PC-9 (cell line): ENCODE data around the gene CXCL17. TPM values are rescaled to one million over a fixed set of nuclear protein-coding genes. Genes with fewer than 3 reads are reported as not detected.
A peak's percentile ranks its signal among the peaks of the same experiment; 100 is the strongest.

Source experiments
- BruUV-seq: library from RNA; stranded (reverse); fragments of 400-500 nt; replicated peaks from 2 replicates; lab custom pipeline; 2021; lab: Mats Ljungman, UMichigan
- CTCF ChIA-PET: fragments of 300-600 bp; sonication (Branson Sonifier 250); formaldehyde crosslinking; loops from one replicate; lab custom pipeline; 2022; ENCODE audit warnings: antibody characterized with exemption; lab: Charles Lee
- POLR2A ChIA-PET: fragments of 300-600 bp; sonication (Branson Sonifier 250); formaldehyde crosslinking; loops from one replicate; lab custom pipeline; 2022; ENCODE audit warnings: antibody characterized with exemption; ENCODE audit not compliant: unreplicated experiment; lab: Charles Lee
- DNase-seq, 2 experiments: peaks; one replicate each; pipeline versions ENCODE4 v3.0.0 to v3.0.0-alpha.2; 2015 to 2022; ENCODE audit warnings: mixed read lengths in 1 of 2
- H2AFZ ChIP-seq: fragments of 200-600 bp; sonication (generic); 2 replicates; pipeline ENCODE4 v1.8.1; 2017; ENCODE audit warnings: antibody characterized with exemption
- H3F3A ChIP-seq: fragments of 200-600 bp; sonication (generic); 2 replicates; pipeline ENCODE4 v1.8.1; 2017; ENCODE audit warnings: antibody characterized with exemption, mild to moderate bottlenecking, low read depth; ENCODE audit not compliant: insufficient read depth
- H3K27ac ChIP-seq: fragments of 200-600 bp; sonication (generic); 2 replicates; pipeline ENCODE4 v1.6.1; 2016; ENCODE audit warnings: mixed run types
- H3K27me3 ChIP-seq: fragments of 200-600 bp; sonication (generic); 2 replicates; pipeline ENCODE4 v1.6.1; 2016; ENCODE audit warnings: low read depth, mixed run types; ENCODE audit not compliant: insufficient read depth
- H3K36me3 ChIP-seq: fragments of 200-600 bp; sonication (generic); 2 replicates; pipeline ENCODE4 v1.6.1; 2016; ENCODE audit warnings: low read depth, mixed run types
- H3K4me1 ChIP-seq: fragments of 200-600 bp; sonication (generic); replicated peaks from 2 replicates; pipeline ENCODE4 v1.6.1; 2016; ENCODE audit warnings: mixed run types; ENCODE audit not compliant: insufficient read depth
- H3K4me2 ChIP-seq: fragments of 200-600 bp; sonication (generic); 2 replicates; pipeline ENCODE4 v1.6.1; 2017; ENCODE audit warnings: mixed run types
- H3K4me3 ChIP-seq: fragments of 200-600 bp; sonication (generic); 2 replicates; pipeline ENCODE4 v1.6.1; 2016; ENCODE audit warnings: mixed run types
- H3K79me2 ChIP-seq: fragments of 200-600 bp; sonication (generic); 2 replicates; pipeline ENCODE4 v1.6.1; 2017; ENCODE audit warnings: low read depth, mixed run types
- H3K9me2 ChIP-seq: fragments of 200-600 bp; sonication (generic); 2 replicates; pipeline ENCODE4 v1.8.1; 2017; ENCODE audit warnings: mild to moderate bottlenecking; ENCODE audit not compliant: insufficient read depth
- H3K9me3 ChIP-seq: fragments of 200-600 bp; sonication (generic); 2 replicates; pipeline ENCODE4 v1.8.1; 2016; ENCODE audit warnings: low read depth; ENCODE audit not compliant: insufficient read depth
- H4K20me1 ChIP-seq: fragments of 200-600 bp; sonication (generic); 2 replicates; pipeline ENCODE4 v1.8.1; 2017; ENCODE audit not compliant: insufficient read depth
- CTCF ChIP-seq: fragments of 200-600 bp; sonication (generic); conservative IDR thresholded peaks from 2 replicates; pipeline ENCODE4 v1.6.1; 2017; ENCODE audit warnings: mixed run types, antibody characterized with exemption, mild to moderate bottlenecking, moderate library complexity
- EZH2 ChIP-seq: fragments of 200-600 bp; sonication (generic); IDR thresholded peaks from 2 replicates; pipeline ENCODE4 v1.8.0; 2017; ENCODE audit warnings: antibody characterized with exemption, low read depth
- intact Hi-C: fragments of 100-400 bp; cut with micrococcal nuclease; formaldehyde crosslinking; loops from one replicate; pipeline ENCODE4 v1.10.0; 2022; ENCODE audit not compliant: unreplicated experiment
- total RNA-seq: library from RNA; stranded (reverse); gene quantifications from 2 replicates; pipeline ENCODE4 v1.2.3, GENCODE V29; 2021

CXCL17 gene
- total RNA-seq, 1 experiment from 2014 or later, result 0.41 TPM

DNA sequence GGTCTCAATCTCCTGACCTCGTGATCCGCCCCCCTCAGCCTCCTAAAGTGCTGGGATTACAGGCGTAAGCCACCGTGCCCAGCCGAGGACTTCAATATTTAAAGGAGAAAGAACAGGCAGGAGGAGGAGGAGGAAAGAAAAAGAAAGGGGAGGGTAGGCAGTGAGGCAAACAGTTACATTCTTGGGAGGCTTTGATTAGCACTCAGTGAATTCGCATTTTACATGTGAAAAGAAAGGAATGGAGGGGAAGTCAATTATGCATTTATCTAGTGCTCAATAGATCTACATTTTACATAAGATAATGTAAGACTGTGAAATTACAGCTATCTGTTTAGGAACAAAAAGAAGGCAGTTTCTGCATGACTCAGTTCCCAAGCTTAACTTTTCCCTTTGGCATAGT, 30.9 kb upstream of the CXCL17 start:
- BruUV-seq, result no TSS peak
- no peaks in the 10 kb centered on the region for H3K9me3 ChIP-seq
- TF ChIP-seq CTCF (no peak), EZH2 (no peak)
- no peak overlapping the region for H3K4me3 ChIP-seq
- H3K9me2 ChIP-seq, result no peaks in the 10 kb centered on the region
- H3F3A ChIP-seq, result peaks cover 35% of the 10 kb centered on the region
- no peaks in the 10 kb centered on the region for H3K36me3 ChIP-seq
- no peaks in the 10 kb centered on the region for H3K27me3 ChIP-seq
- intact Hi-C loops, result no loop called here
- no peak for DNase-seq
- H3K79me2 ChIP-seq, result no peaks in the 10 kb centered on the region
- H4K20me1 ChIP-seq, result no peaks in the 10 kb centered on the region
- H3K27ac ChIP-seq, result no peak overlapping the region
- no peak overlapping the region for H3K4me2 ChIP-seq
- CTCF ChIA-PET, result interaction anchor here (0.6 kb wide), 1 partner anchor 24 kb away, joined by 6 read pairs; no protein-coding TSS in a partner anchor
- H3K4me1 ChIP-seq, result peaks cover 40% of the 10 kb centered on the region
- no peak overlapping the region for H2AFZ ChIP-seq
- POLR2A ChIA-PET, result no interaction called here

GRCh38 chr19:42472402-42473147, 29.8 kb upstream of the CXCL17 start:
- Histone ChIP-seq H3K9me3 (no peaks in the 10 kb centered on the region), H3K79me2 (no peaks in the 10 kb centered on the region), H3K36me3 (no peaks in the 10 kb centered on the region), H3K4me2 (peak overlapping the region; percentile 60; the same call in 1 of the 2 replicates), H3F3A (peaks cover 46% of the 10 kb centered on the region), H3K4me3 (no peak overlapping the region), H3K4me1 (peaks cover 47% of the 10 kb centered on the region), H4K20me1 (no peaks in the 10 kb centered on the region), H3K9me2 (no peaks in the 10 kb centered on the region), H3K27me3 (no peaks in the 10 kb centered on the region), H2AFZ (no peak overlapping the region), H3K27ac (no peak overlapping the region)
- BruUV-seq, result no TSS peak
- no peak for DNase-seq
- CTCF ChIA-PET, result interaction anchor here (0.6 kb wide), 1 partner anchor 58 kb away, joined by 3 read pairs; no protein-coding TSS in a partner anchor
- POLR2A ChIA-PET, result no interaction called here
- intact Hi-C loops, result no loop called here
- no peak for TF ChIP-seq EZH2
- TF ChIP-seq CTCF, result no peak

DNA sequence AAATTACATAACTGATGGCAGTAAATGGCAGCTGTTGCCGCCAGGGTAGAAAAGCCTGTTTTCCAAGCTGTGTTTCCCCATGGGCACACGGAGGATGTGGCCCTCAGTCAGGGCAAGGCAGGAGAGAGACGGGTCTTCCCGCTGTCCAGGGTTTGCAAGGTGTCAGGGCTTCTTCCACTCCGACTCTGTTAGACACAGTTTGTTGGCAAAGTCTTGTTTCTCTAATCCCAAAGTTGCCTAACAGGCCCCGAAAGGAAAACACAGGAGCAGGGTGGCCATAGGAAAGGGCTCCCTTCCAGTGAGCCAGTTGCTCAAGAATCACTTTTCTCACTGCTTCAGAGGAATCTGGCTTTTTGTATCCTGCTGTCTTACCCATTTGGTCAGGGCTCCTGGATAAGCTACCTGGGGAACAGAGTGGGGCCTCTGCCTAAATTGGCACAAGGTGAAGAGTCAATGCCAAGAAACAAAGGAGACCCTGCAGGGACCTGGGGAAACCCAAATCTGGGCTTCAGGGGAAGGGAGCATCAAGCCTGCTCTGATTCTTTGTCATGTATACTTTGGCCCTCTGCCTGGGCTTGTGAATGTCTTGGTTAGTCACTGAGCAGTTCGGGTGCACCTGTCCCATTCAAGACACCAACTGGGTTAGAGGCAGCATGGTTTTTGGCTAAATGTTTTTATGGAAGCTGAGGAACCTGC, 29.0 kb upstream of the CXCL17 start:
- H3K27me3 ChIP-seq, result no peaks in the 10 kb centered on the region
- intact Hi-C loops, result no loop called here
- peak overlapping the region; percentile 60 for H3K4me2 ChIP-seq
- no peaks in the 10 kb centered on the region for H3K9me3 ChIP-seq
- peaks cover 47% of the 10 kb centered on the region for H3K4me1 ChIP-seq
- H3K9me2 ChIP-seq, result no peaks in the 10 kb centered on the region
- peaks cover 53% of the 10 kb centered on the region for H3F3A ChIP-seq
- DNase-seq, result peak; percentile 46 to 84
- H4K20me1 ChIP-seq, result no peaks in the 10 kb centered on the region
- no peaks in the 10 kb centered on the region for H3K36me3 ChIP-seq
- H3K4me3 ChIP-seq, result no peak overlapping the region
- ChIA-PET POLR2A (no interaction called here), CTCF (interaction anchor here (0.5 to 1.0 kb wide), 4 partner anchors 21 to 59 kb away, joined by 3 to 4 read pairs (median 3); no protein-coding TSS in a partner anchor)
- no peaks in the 10 kb centered on the region for H3K79me2 ChIP-seq
- H2AFZ ChIP-seq, result peak overlapping the region; percentile 41; the same call in 1 of the 2 replicates
- TF ChIP-seq EZH2, result no peak
- no peak; the same call in 1 of the 2 replicates for TF ChIP-seq CTCF
- BruUV-seq, result no TSS peak
- H3K27ac ChIP-seq, result peak overlapping the region; percentile 59
